Measurements from ENCODE around the gene LCORL.

GRCh38 chr4:17811078-17811603 is 210.4 kb downstream of the LCORL start:
- TF ChIP-seq CTCF (IDR thresholded peaks at IDR 0.05): no peak
- no peak for TF ChIP-seq POLR2AphosphoS5 (IDR thresholded peaks at IDR 0.05)

Measured in breast epithelium (tissue), 3 donors.